Thyroid gland (tissue), 4 donors: ENCODE results near the gene STRIT1. TPM values are rescaled to one million over a fixed set of nuclear protein-coding genes. Genes with fewer than 3 reads are reported as not detected.

Source experiments
- DNase-seq, 2 donors: peaks; one replicate each; pipeline ENCODE4 v3.0.0-alpha.2; 2019
- H3K27ac ChIP-seq, 3 donors: fragments of 200-600 bp; sonication (generic); 1 replicate in 2 of 3; 2 replicates in 1 of 3; pipeline ENCODE4 v1.5.1; 2016 to 2019; ENCODE audit warnings: mild to moderate bottlenecking in 1 of 3, moderate library complexity in 1 of 3
- H3K27me3 ChIP-seq: fragments of 200-600 bp; sonication (generic); one replicate; pipeline ENCODE4 v1.5.1; 2019
- H3K36me3 ChIP-seq, 2 donors: fragments of 200-600 bp; sonication (generic); one replicate each; pipeline ENCODE4 v1.5.1; 2016 to 2019
- H3K4me1 ChIP-seq, 2 donors: fragments of 200-600 bp; sonication (generic); one replicate each; pipeline ENCODE4 v1.5.1; 2017 to 2019
- H3K4me3 ChIP-seq, 3 donors: fragments of 200-600 bp; sonication (generic); replicated peaks in 1 of 3; 1 replicate in 2 of 3; 2 replicates in 1 of 3; pipeline ENCODE4 v1.5.1; 2016; ENCODE audit warnings: mild to moderate bottlenecking in 1 of 3
- H3K9me3 ChIP-seq: fragments of 200-600 bp; sonication (generic); one replicate; pipeline ENCODE4 v1.5.1; 2017
- POLR2A ChIP-seq, 2 donors: fragments of 450-650 bp; IDR thresholded peaks; one replicate each; pipeline ENCODE4 v1.6.1; 2017; ENCODE audit warnings: antibody characterized with exemption in 2 of 2, mild to moderate bottlenecking in 2 of 2, moderate library complexity in 1 of 2
- WGBS, 2 donors: methylation state at CpG; one replicate each; pipeline ENCODE4 v1.1.5; 2017; 5-methylcytosine and 5-hydroxymethylcytosine counted together
- intact Hi-C: fragments of 100-400 bp; cut with DNase I; formaldehyde crosslinking; loops from one replicate; pipeline ENCODE4 v1.15.1; 2023
- total RNA-seq, 4 donors: library from RNA; depleted of rRNA; stranded (reverse); fragments of >200 nt; gene quantifications; one replicate each; pipeline ENCODE4 v1.2.3, GENCODE V29; 2016
- TF ChIP-seq, protein P1 (sequence below), 6 experiments: fragments of 200-600 bp in 3 of 6; fragments of 450-650 bp in 3 of 6; sonication (generic) in 3 of 6; IDR thresholded peaks; one replicate each; pipeline ENCODE4 v1.5.1; 2016 to 2019; ENCODE audit warnings: antibody characterized with exemption in 6 of 6, mild to moderate bottlenecking in 2 of 6, inconsistent platforms in 1 of 6, moderate library complexity in 1 of 6

The STRIT1 gene
- not detected for total RNA-seq

- Histone ChIP-seq H3K4me3 (no peak within 1 kb of the TSS), H3K27me3 (no peaks in the 10 kb centered on the region), H3K27ac (no peak within 1 kb of the TSS), H3K36me3 (no peaks in the 10 kb centered on the region), H3K4me1 (no peaks in the 10 kb centered on the region), H3K9me3 (no peaks in the 10 kb centered on the region)
- TF ChIP-seq, protein P1, sequence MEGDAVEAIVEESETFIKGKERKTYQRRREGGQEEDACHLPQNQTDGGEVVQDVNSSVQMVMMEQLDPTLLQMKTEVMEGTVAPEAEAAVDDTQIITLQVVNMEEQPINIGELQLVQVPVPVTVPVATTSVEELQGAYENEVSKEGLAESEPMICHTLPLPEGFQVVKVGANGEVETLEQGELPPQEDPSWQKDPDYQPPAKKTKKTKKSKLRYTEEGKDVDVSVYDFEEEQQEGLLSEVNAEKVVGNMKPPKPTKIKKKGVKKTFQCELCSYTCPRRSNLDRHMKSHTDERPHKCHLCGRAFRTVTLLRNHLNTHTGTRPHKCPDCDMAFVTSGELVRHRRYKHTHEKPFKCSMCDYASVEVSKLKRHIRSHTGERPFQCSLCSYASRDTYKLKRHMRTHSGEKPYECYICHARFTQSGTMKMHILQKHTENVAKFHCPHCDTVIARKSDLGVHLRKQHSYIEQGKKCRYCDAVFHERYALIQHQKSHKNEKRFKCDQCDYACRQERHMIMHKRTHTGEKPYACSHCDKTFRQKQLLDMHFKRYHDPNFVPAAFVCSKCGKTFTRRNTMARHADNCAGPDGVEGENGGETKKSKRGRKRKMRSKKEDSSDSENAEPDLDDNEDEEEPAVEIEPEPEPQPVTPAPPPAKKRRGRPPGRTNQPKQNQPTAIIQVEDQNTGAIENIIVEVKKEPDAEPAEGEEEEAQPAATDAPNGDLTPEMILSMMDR (IDR thresholded peaks at IDR 0.05): no peak
- DNase-seq: no peak
- 79 to 81% methylated on average over 6 of the region's 6 CpGs for WGBS, 2 donors
- intact Hi-C loops: no loop called here
These were observed at the start of gene STRIT1 for GRCh38 chr3:155293516-155293915. Gene STRIT1, minus strand, starts transcription at chr3:155293683.

- H3K27me3 ChIP-seq: no peaks in the 10 kb centered on the region
- no peaks in the 10 kb centered on the region for H3K4me1 ChIP-seq
- WGBS, 2 donors: 48 to 56% methylated on average over 3 of the region's 3 CpGs
- DNase-seq: no peak
- H3K36me3 ChIP-seq: no peaks in the 10 kb centered on the region
- intact Hi-C loops: no loop called here
- H3K9me3 ChIP-seq: no peaks in the 10 kb centered on the region
- TF ChIP-seq, protein P1 (IDR thresholded peaks at IDR 0.05): no peak
- no peak for TF ChIP-seq POLR2A (IDR thresholded peaks at IDR 0.05)
- no peak overlapping the region for H3K4me3 ChIP-seq
- no peak overlapping the region for H3K27ac ChIP-seq
These were observed 48.9 kb upstream of the STRIT1 start for GRCh38 chr3:155342344-155342743.

DNA sequence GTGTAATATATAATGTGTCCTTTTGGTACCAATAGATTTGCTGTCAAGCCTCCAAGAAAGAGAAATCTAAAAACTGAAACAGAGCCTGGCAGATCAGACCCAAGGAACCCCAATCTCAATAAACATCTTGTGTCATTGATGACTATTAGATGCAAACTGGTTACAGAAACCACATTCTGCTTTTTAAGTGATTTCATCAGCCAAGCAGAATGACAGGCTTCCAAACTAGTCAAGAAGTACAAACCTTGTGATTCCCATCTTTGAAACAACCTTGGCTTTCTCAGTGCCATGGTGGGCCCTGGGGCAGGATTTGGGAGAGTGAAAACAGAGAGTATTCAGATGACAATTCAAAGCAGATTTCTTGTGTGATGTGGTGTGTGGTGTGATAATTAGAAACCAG is 45.6 kb upstream of the STRIT1 start:
- no peak for DNase-seq
- no peaks in the 10 kb centered on the region for H3K9me3 ChIP-seq
- intact Hi-C loops: no loop called here
- H3K27ac ChIP-seq: no peak overlapping the region
- no peaks in the 10 kb centered on the region for H3K27me3 ChIP-seq
- no peaks in the 10 kb centered on the region for H3K4me1 ChIP-seq
- H3K4me3 ChIP-seq: no peak overlapping the region
- TF ChIP-seq, protein P1 (IDR thresholded peaks at IDR 0.05): no peak
- TF ChIP-seq POLR2A (IDR thresholded peaks at IDR 0.05): no peak
- no peaks in the 10 kb centered on the region for H3K36me3 ChIP-seq

DNA sequence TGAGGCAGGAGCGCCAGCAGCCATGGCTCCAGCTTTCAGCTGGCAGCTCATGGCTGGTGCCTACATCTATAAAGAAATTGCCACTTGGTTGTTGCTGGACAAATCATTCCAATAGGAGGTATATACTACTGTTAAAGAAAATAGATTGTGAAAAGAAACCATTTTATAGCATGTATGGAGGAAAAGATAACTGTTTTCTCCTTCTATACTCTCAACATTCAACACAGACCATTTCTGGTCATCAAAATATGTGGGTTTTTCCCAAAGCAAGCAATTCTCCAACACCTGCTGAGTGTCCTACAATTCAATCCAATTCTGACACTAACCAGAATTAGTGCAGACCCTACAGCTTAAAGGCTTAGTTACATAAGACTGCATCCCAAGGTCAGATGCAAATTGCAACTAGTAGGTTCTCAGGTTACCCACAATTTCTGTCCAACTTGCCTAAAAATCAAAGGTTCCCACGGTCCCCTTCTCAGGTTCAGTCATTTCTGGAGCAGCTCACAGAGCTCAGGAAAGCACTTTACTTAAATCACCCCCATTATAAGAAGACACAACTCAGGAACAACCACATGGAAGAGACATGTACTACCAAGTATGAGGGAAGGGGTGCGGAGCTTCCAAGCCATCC is 42.4 kb upstream of the STRIT1 start:
- H3K4me1 ChIP-seq: no peaks in the 10 kb centered on the region
- H3K27ac ChIP-seq: no peak overlapping the region
- intact Hi-C loops: no loop called here
- no peaks in the 10 kb centered on the region for H3K9me3 ChIP-seq
- no peak for DNase-seq
- no peaks in the 10 kb centered on the region for H3K36me3 ChIP-seq
- no peak overlapping the region for H3K4me3 ChIP-seq
- no peaks in the 10 kb centered on the region for H3K27me3 ChIP-seq
- TF ChIP-seq, protein P1 (IDR thresholded peaks at IDR 0.05): no peak
- TF ChIP-seq POLR2A (IDR thresholded peaks at IDR 0.05): no peak
- 80% methylated on average over 3 of the region's 3 CpGs for WGBS, 2 donors

GRCh38 chr3:155334914-155335723 is 41.6 kb upstream of the STRIT1 start:
- Histone ChIP-seq H3K27me3 (no peaks in the 10 kb centered on the region), H3K36me3 (no peaks in the 10 kb centered on the region), H3K4me3 (no peak overlapping the region), H3K9me3 (no peaks in the 10 kb centered on the region), H3K4me1 (no peaks in the 10 kb centered on the region), H3K27ac (no peak overlapping the region)
- DNase-seq: no peak
- TF ChIP-seq, protein P1 (IDR thresholded peaks at IDR 0.05): no peak
- no peak for TF ChIP-seq POLR2A (IDR thresholded peaks at IDR 0.05)
- intact Hi-C loops: no loop called here
- 71 to 75% methylated on average over 6 of the region's 6 CpGs for WGBS, 2 donors
